GM12878 (cell line): ENCODE results near the gene KCNE4. TPM values are rescaled to one million over a fixed set of nuclear protein-coding genes. Genes with fewer than 3 reads are reported as not detected.

ENCODE experiments used
- ATAC-seq: fragments of 200-7000 bp; cut with Tn5 transposase; 3 replicates; pipeline ENCODE4 v1.9.1; 2020; ENCODE audit warnings: mild to moderate bottlenecking, moderate library complexity
- BruUV-seq: library from RNA; stranded (reverse); fragments of 400-500 nt; replicated peaks from 2 replicates; lab custom pipeline; 2021; lab: Mats Ljungman, UMichigan
- CTCF ChIA-PET: fragments of 300-600 bp; sonication (Branson Sonifier 250); formaldehyde crosslinking; extraction: SDS; loops from one replicate; lab custom pipeline; 2021; ENCODE audit warnings: inconsistent platforms; lab: Yijun Ruan, JAX
- POLR2A ChIA-PET: fragments of 350-600 bp; formaldehyde crosslinking; extraction: SDS; loops from one replicate; lab custom pipeline; 2021; ENCODE audit warnings: inconsistent platforms; lab: Charles Lee
- RAD21 ChIA-PET: fragments of 300-600 bp; sonication (Branson Sonifier 250); formaldehyde crosslinking; loops from one replicate; lab custom pipeline; 2023; ENCODE audit warnings: antibody characterized with exemption; ENCODE audit not compliant: unreplicated experiment; lab: Charles Lee
- SMC1A ChIA-PET: fragments of 300-600 bp; sonication (Branson Sonifier 250); formaldehyde crosslinking; loops from one replicate; lab custom pipeline; 2023; ENCODE audit not compliant: unreplicated experiment, uncharacterized antibody; lab: Charles Lee
- DNase-seq: peaks from one replicate; pipeline ENCODE4 v3.0.0-alpha.2; 2011; ENCODE audit warnings: low read depth, low spot score
- FAIRE-seq: peaks from 3 replicates; lab custom pipeline; 2011; peaks lifted over from hg19 to GRCh38; lab: Jason Lieb, UNC
- H2AFZ ChIP-seq: 2 replicates; pipeline ENCODE4 v1.6.0; 2011; ENCODE audit warnings: low read depth, low read length, control low read depth; ENCODE audit not compliant: control insufficient read depth
- H3K27ac ChIP-seq: 2 replicates; pipeline ENCODE4 v1.5.1; 2011; ENCODE audit warnings: control low read depth; ENCODE audit not compliant: control insufficient read depth, insufficient read depth
- H3K27me3 ChIP-seq, 2 experiments: replicated peaks in 1 of 2; 2 replicates each; pipeline versions ENCODE4 v1.6.0 to v1.6.1; 2011; ENCODE audit warnings: low read length in 1 of 2; ENCODE audit not compliant: control insufficient read depth in 2 of 2, insufficient read depth in 2 of 2
- H3K36me3 ChIP-seq, 2 experiments: 2 replicates each; pipeline ENCODE4 v1.5.1; 2011; ENCODE audit warnings: low read length in 1 of 2; ENCODE audit not compliant: control insufficient read depth in 2 of 2, insufficient read depth in 2 of 2
- H3K4me1 ChIP-seq: 2 replicates; pipeline ENCODE4 v1.6.1; 2011; ENCODE audit warnings: mild to moderate bottlenecking, low read length, moderate library complexity, mixed read lengths; ENCODE audit not compliant: control insufficient read depth, insufficient read depth
- H3K4me2 ChIP-seq: 2 replicates; pipeline ENCODE4 v1.6.0; 2011; ENCODE audit warnings: control low read depth; ENCODE audit not compliant: control insufficient read depth, insufficient read depth
- H3K4me3 ChIP-seq: fragments of 200-600 bp; sonication (generic); 2 replicates; pipeline ENCODE4 v1.5.1; 2016
- H3K79me2 ChIP-seq: 2 replicates; pipeline ENCODE4 v1.6.0; 2011; ENCODE audit warnings: low read length; ENCODE audit not compliant: control insufficient read depth, insufficient read depth
- H3K9ac ChIP-seq: 2 replicates; pipeline ENCODE4 v1.8.0; 2011; ENCODE audit warnings: low read length, control low read depth, mixed read lengths; ENCODE audit not compliant: control insufficient read depth, insufficient read depth
- H3K9me3 ChIP-seq: replicated peaks from 3 replicates; pipeline ENCODE4 v1.5.1; 2011; ENCODE audit warnings: mild to moderate bottlenecking, low read length; ENCODE audit not compliant: control insufficient read depth, insufficient read depth
- H4K20me1 ChIP-seq: 2 replicates; pipeline ENCODE4 v1.6.0; 2011; ENCODE audit not compliant: control insufficient read depth, insufficient read depth
- ATF2 ChIP-seq: IDR thresholded peaks from 2 replicates; pipeline ENCODE4 v1.6.1; 2012; ENCODE audit warnings: low read length, inconsistent platforms
- BACH1 ChIP-seq: fragments of 450-650 bp; IDR thresholded peaks from 2 replicates; pipeline ENCODE4 v1.6.1; 2017; ENCODE audit warnings: mild to moderate bottlenecking, borderline replicate concordance
- GATAD2B ChIP-seq: fragments of 450-650 bp; conservative IDR thresholded peaks from 2 replicates; pipeline ENCODE4 v1.6.1; 2017; ENCODE audit warnings: low read depth, mild to moderate bottlenecking, moderate library complexity
- HDAC2 ChIP-seq: fragments of 200-600 bp; sonication (generic); IDR thresholded peaks from 2 replicates; pipeline ENCODE4 v1.6.1; 2017
- IKZF2 ChIP-seq, 2 experiments: fragments of 450-650 bp; IDR thresholded peaks; 2 replicates each; pipeline ENCODE4 v1.6.1; 2017; ENCODE audit warnings: mild to moderate bottlenecking in 2 of 2, moderate library complexity in 2 of 2
- JUND ChIP-seq: IDR thresholded peaks from 2 replicates; pipeline ENCODE4 v1.6.1; 2012; ENCODE audit warnings: low read depth, mild to moderate bottlenecking, low read length, improper control_type of control experiment, moderate library complexity
- MEF2B ChIP-seq: fragments of 450-650 bp; IDR thresholded peaks from 2 replicates; pipeline ENCODE4 v1.6.1; 2018; ENCODE audit warnings: mild to moderate bottlenecking, moderate library complexity; ENCODE audit not compliant: partially characterized antibody, poor library complexity, severe bottlenecking
- PKNOX1 ChIP-seq: fragments of 450-650 bp; IDR thresholded peaks from 2 replicates; pipeline ENCODE4 v1.6.1; 2016; ENCODE audit warnings: mild to moderate bottlenecking
- RAD51 ChIP-seq: fragments of 450-650 bp; IDR thresholded peaks from 2 replicates; pipeline ENCODE4 v1.6.1; 2016; ENCODE audit warnings: moderate library complexity, mild to moderate bottlenecking, inconsistent platforms
- SP1 ChIP-seq: IDR thresholded peaks from one replicate; pipeline ENCODE4 v1.6.1; 2011; ENCODE audit warnings: low read depth, low read length
- ZNF622 ChIP-seq: fragments of 450-650 bp; IDR thresholded peaks from 2 replicates; pipeline ENCODE4 v1.6.1; 2017; ENCODE audit warnings: mild to moderate bottlenecking, inconsistent platforms
- WGBS: methylation state at CpG from one replicate; pipeline ENCODE4 v1.1.6; 2016; ENCODE audit warnings: low lambda C conversion rate; ENCODE audit not compliant: insufficient replicate concordance, insufficient coverage; ENCODE audit errors: missing lambda C conversion rate; 5-methylcytosine and 5-hydroxymethylcytosine counted together
- in situ Hi-C: fragments of 300-500 bp; cut with MboI; formaldehyde crosslinking; loops from 9 replicates; pipeline ENCODE4 v1.14.3; 2018; ENCODE audit warnings: mixed read lengths
- intact Hi-C: fragments of 100-400 bp; cut with micrococcal nuclease; formaldehyde crosslinking; loops from one replicate; pipeline ENCODE4 v1.14.2; 2022; ENCODE audit not compliant: unreplicated experiment
- polyA plus RNA-seq, 11 experiments: library from polyadenylated mRNA; depleted of rRNA in 4 of 11; unstranded in 6 of 11; stranded (reverse) in 5 of 11; fragments of >200 nt; fragmentation: Nextera tagmentation in 4 of 11; fragmentation: Illumina TruSeq in 1 of 11; extraction: Ambion mirVana in 4 of 11; extraction: Trizol in 1 of 11; gene quantifications; 1 replicate in 1 of 11; 2 replicates in 10 of 11; pipeline versions ENCODE4 v1.2.1 to v1.2.3, GENCODE V29; 2011 to 2016; ENCODE audit warnings: inconsistent platforms in 2 of 11, missing spikeins in 2 of 11, low read depth in 1 of 11
- total RNA-seq, 4 experiments: library from RNA; depleted of rRNA in 3 of 4; stranded (reverse); fragments of >200 nt in 3 of 4; fragmentation: Illumina TruSeq in 1 of 4; extraction: Trizol in 1 of 4; gene quantifications; 2 replicates each; pipeline versions ENCODE4 v1.2.1 to v1.2.3, GENCODE V29; 2013 to 2021

KCNE4 gene
- total and polyA plus RNA-seq, 10 of the 15 experiments (the other 5 are each of a cell fraction or from before 2014, with no cell fraction given) = 0.30 TPM; not detected in 9

DNA sequence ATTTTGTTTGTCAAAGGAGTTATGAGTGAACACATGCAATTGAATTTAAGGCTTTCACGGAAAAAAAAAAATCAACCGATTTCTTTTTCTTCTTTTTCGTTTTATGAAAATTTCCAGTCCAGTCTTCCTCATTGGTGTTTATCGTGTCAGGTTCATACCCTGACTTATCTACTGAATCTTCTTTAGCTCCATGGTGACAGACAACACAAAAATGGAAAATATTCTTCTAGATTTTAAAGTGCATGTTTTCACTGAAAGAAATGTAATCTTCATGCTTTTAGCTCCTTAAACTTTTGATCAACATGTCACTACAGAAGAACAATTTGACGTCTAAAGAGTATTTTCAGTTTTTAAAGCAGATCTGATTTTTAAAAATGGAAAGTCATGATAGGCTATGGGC lies 14.7 kb downstream of the KCNE4 start:
- DNase-seq (no peak), ATAC-seq (no peak), FAIRE-seq (no peak)
- POLR2A ChIA-PET = no interaction called here
- Histone ChIP-seq H3K36me3 (no peaks in the 10 kb centered on the region), H3K27me3 (no peaks in the 10 kb centered on the region; a peak in 1 of 4 replicates), H2AFZ (no peak overlapping the region), H3K4me2 (no peak overlapping the region), H3K4me1 (no peaks in the 10 kb centered on the region), H4K20me1 (no peaks in the 10 kb centered on the region), H3K27ac (no peak overlapping the region), H3K79me2 (no peaks in the 10 kb centered on the region), H3K9me3 (no peaks in the 10 kb centered on the region), H3K4me3 (no peak overlapping the region), H3K9ac (no peak overlapping the region)
- TF ChIP-seq ATF2 = no peak
- in situ Hi-C loops (no loop called here), intact Hi-C loops (no loop called here)
- CTCF ChIA-PET = no interaction called here
- BruUV-seq = no TSS peak
- SMC1A ChIA-PET = no interaction called here
- 21% methylated on average over 5 of the region's 5 CpGs for WGBS
- RAD21 ChIA-PET = no interaction called here

DNA sequence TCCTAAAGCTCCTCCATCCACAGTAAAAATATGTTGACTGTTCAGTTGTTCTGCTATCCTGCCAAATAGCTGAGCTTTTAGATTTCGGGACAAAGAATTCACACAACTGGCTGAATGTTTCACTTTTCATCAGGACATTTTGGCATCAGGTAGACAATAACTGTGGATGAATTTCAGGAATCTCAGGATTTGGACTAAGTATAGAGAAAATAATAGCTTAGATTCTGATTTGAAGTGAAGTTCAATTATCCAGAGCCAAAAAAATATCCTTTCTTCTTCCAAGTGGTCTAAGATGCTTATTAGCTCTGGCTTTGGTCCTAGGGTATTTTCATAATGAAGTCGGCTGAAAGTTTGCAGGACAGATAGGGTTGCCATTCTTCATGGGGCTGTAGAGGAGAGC lies 16.1 kb downstream of the KCNE4 start:
- FAIRE-seq (no peak), ATAC-seq (no peak), DNase-seq (no peak)
- RAD21 ChIA-PET = no interaction called here
- BruUV-seq = no TSS peak
- CTCF ChIA-PET = interaction anchor here (0.6 to 1.1 kb wide), 2 partner anchors 46 to 664 kb away, joined by 3 read pairs; no protein-coding TSS in a partner anchor
- intact Hi-C loops (no loop called here), in situ Hi-C loops (no loop called here)
- Histone ChIP-seq H3K9ac (no peak overlapping the region), H3K36me3 (no peaks in the 10 kb centered on the region), H3K4me2 (no peak overlapping the region), H3K79me2 (no peaks in the 10 kb centered on the region), H3K27ac (no peak overlapping the region), H3K4me3 (no peak overlapping the region), H3K9me3 (no peaks in the 10 kb centered on the region), H4K20me1 (no peaks in the 10 kb centered on the region), H3K4me1 (no peaks in the 10 kb centered on the region), H2AFZ (no peak overlapping the region), H3K27me3 (no peaks in the 10 kb centered on the region; a peak in 1 of 4 replicates)
- 17% methylated on average over 2 of the region's 2 CpGs for WGBS
- SMC1A ChIA-PET = no interaction called here
- no peak for TF ChIP-seq SP1
- no peak for TF ChIP-seq PKNOX1
- no peak for TF ChIP-seq BACH1
- no peak for TF ChIP-seq JUND
- no peak for TF ChIP-seq MEF2B
- TF ChIP-seq IKZF2 (IDR thresholded peaks at IDR 0.05) = no peak
- no peak for TF ChIP-seq GATAD2B
- no peak for TF ChIP-seq HDAC2
- TF ChIP-seq RAD51 = no peak
- TF ChIP-seq ZNF622 = no peak
- POLR2A ChIA-PET = no interaction called here
